ENCODE results near the gene IGHMBP2.

DNA sequence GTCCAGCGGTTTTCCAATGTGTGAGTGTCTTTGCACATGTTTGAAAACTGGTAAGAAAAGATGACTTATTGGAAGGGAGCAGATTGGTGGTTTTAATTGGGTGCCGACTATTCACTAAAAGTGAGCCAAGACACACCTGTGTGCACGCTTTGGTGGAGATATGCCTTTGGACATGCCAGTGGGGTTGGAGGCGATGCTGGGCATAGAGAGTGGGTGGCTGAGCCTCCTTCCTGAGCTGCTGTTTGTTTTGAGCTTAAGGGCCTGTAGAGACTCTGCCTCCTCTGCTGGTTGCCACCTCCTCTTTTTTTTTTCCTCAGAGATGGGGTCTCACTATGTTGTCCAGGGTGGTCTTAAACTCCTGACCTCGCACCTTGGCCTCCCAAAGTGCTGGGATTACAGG, 9.5 kb downstream of the IGHMBP2 start:
- TF ChIP-seq CTCF (IDR thresholded peaks at IDR 0.05) (no peak), POLR2A (IDR thresholded peaks at IDR 0.05) (no peak)
